SK-N-SH treated with all-trans-retinoic acid at 6 μM for 48 hours (cell line): Measurements from ENCODE around the gene VAMP5.

Experiments used
- ATAC-seq: fragments of 200-7000 bp; cut with Tn5 transposase; 3 replicates; pipeline ENCODE4 v1.9.1; 2020; ENCODE audit warnings: mild to moderate bottlenecking, moderate library complexity
- ARNTL ChIP-seq: fragments of 450-650 bp; formaldehyde crosslinking; IDR thresholded peaks from 2 replicates; pipeline ENCODE4 v1.5.0; 2020; ENCODE audit warnings: low read depth, mild to moderate bottlenecking, moderate library complexity, borderline replicate concordance
- BACH2 ChIP-seq: fragments of 250-450 bp; sonication (Bioruptor Pico); IDR thresholded peaks from 2 replicates; pipeline ENCODE4 v1.9.0; 2021; ENCODE audit warnings: mild to moderate bottlenecking, borderline replicate concordance
- CSDC2 ChIP-seq: fragments of 250-450 bp; sonication (Bioruptor Pico); IDR thresholded peaks from 2 replicates; pipeline ENCODE4 v1.5.0; 2020; ENCODE audit warnings: mild to moderate bottlenecking, moderate library complexity
- GLIS3 ChIP-seq: fragments of 250-450 bp; sonication (Bioruptor Pico); IDR thresholded peaks from 2 replicates; pipeline ENCODE4 v1.5.0; 2020; ENCODE audit warnings: mild to moderate bottlenecking, moderate library complexity
- ISL1 ChIP-seq: fragments of 250-450 bp; sonication (Bioruptor Pico); IDR thresholded peaks from 2 replicates; pipeline ENCODE4 v2.1.2; 2022; ENCODE audit warnings: mild to moderate bottlenecking, moderate library complexity
- OSR1 ChIP-seq: fragments of 250-450 bp; sonication (Bioruptor Pico); IDR thresholded peaks from 2 replicates; pipeline ENCODE4 v1.8.0; 2022; ENCODE audit warnings: moderate library complexity, mild to moderate bottlenecking, inconsistent platforms
- PPARA ChIP-seq: fragments of 250-450 bp; sonication (Bioruptor Pico); IDR thresholded peaks from 2 replicates; pipeline ENCODE4 v1.5.0; 2020; ENCODE audit warnings: mild to moderate bottlenecking, borderline replicate concordance
- RARB ChIP-seq: fragments of 250-450 bp; sonication (Bioruptor Pico); IDR thresholded peaks from 2 replicates; pipeline ENCODE4 v1.8.0; 2021; ENCODE audit warnings: mild to moderate bottlenecking, moderate library complexity
- SNAI2 ChIP-seq: fragments of 250-450 bp; sonication (Bioruptor Pico); IDR thresholded peaks from 2 replicates; pipeline ENCODE4 v1.5.0; 2020; ENCODE audit warnings: mild to moderate bottlenecking, moderate library complexity
- TCF4 ChIP-seq: fragments of 250-450 bp; sonication (Bioruptor Pico); IDR thresholded peaks from 2 replicates; pipeline ENCODE4 v1.8.0; 2021; ENCODE audit warnings: mild to moderate bottlenecking, moderate library complexity, borderline replicate concordance
- TOX ChIP-seq: fragments of 250-450 bp; sonication (Bioruptor Pico); IDR thresholded peaks from 2 replicates; pipeline ENCODE4 v1.8.0; 2021; ENCODE audit warnings: mild to moderate bottlenecking, moderate library complexity, borderline replicate concordance
- ZC3H10 ChIP-seq: fragments of 250-450 bp; sonication (Bioruptor Pico); IDR thresholded peaks from 2 replicates; pipeline ENCODE4 v1.5.1; 2021; ENCODE audit warnings: mild to moderate bottlenecking, moderate library complexity
- ZFP3 ChIP-seq: fragments of 250-450 bp; sonication (Bioruptor Pico); IDR thresholded peaks from 2 replicates; pipeline ENCODE4 v1.5.0; 2020; ENCODE audit warnings: mild to moderate bottlenecking, moderate library complexity
- ZFP30 ChIP-seq: fragments of 450-650 bp; formaldehyde crosslinking; IDR thresholded peaks from 2 replicates; pipeline ENCODE4 v1.5.0; 2022; ENCODE audit warnings: mild to moderate bottlenecking, moderate library complexity
- ZNF565 ChIP-seq: fragments of 450-650 bp; formaldehyde crosslinking; conservative IDR thresholded peaks from 2 replicates; pipeline ENCODE4 v1.5.0; 2020; ENCODE audit warnings: low read depth, mild to moderate bottlenecking, moderate library complexity
- ZNF70 ChIP-seq: fragments of 450-650 bp; formaldehyde crosslinking; IDR thresholded peaks from 2 replicates; pipeline ENCODE4 v1.5.0; 2020; ENCODE audit warnings: mild to moderate bottlenecking, moderate library complexity
- ZNF8 ChIP-seq: fragments of 450-650 bp; formaldehyde crosslinking; IDR thresholded peaks from 2 replicates; pipeline ENCODE4 v1.5.0; 2020; ENCODE audit warnings: mild to moderate bottlenecking, moderate library complexity
- TF ChIP-seq, protein P1 (sequence below): fragments of 250-450 bp; sonication (Bioruptor Pico); IDR thresholded peaks from 2 replicates; pipeline ENCODE4 v1.5.0; 2020; ENCODE audit warnings: mild to moderate bottlenecking, moderate library complexity
- TF ChIP-seq, protein P2 (sequence below): fragments of 250-450 bp; sonication (Bioruptor Pico); IDR thresholded peaks from 2 replicates; pipeline ENCODE4 v1.8.0; 2021; ENCODE audit warnings: low read depth, mild to moderate bottlenecking, moderate library complexity, borderline replicate concordance
- TF ChIP-seq, protein P3 (sequence below): fragments of 250-450 bp; sonication (Bioruptor Pico); IDR thresholded peaks from 2 replicates; pipeline ENCODE4 v1.8.0; 2020; ENCODE audit warnings: mild to moderate bottlenecking, moderate library complexity, borderline replicate concordance

Gene VAMP5

DNA sequence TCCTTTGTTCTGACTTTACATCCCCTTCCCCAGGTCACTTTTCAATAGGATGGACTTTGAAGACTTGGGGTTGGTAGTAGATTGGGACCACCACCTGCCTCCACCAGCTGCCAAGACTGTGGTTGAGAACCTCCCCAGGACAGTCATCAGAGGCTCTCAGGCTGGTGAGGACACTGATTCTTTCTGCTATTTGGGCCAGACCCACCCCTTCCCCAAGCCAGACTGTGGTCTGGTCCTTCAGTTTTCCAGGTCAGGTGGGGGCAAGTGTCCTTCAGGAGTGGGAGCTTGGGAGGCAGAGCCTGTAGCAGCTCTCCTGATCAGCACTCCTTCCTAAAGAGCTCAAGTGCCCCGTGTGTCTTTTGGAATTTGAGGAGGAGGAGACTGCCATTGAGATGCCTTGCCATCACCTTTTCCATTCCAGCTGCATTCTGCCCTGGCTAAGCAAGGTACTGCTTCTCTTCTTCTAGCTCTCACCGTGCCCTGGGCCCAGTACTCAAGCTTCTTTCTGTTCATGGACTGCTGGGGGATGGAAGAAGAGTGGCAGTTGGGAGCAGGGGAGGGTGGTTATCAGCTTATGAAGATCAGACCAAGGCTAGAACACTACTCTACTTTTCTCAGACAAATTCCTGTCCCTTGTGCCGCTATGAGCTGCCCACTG, 12.4 kb downstream of the VAMP5 start:
- TF ChIP-seq ZC3H10 (CRISPR knock-in tag) (no peak), TOX (CRISPR knock-in tag) (no peak), CSDC2 (CRISPR knock-in tag) (no peak), GLIS3 (CRISPR knock-in tag) (no peak), ZNF565 (no peak), ZNF70 (CRISPR knock-in tag) (no peak), SNAI2 (no peak), ARNTL (CRISPR knock-in tag) (no peak), RARB (CRISPR knock-in tag) (no peak), ISL1 (CRISPR knock-in tag) (no peak), PPARA (CRISPR knock-in tag) (no peak), TCF4 (CRISPR knock-in tag) (no peak)
- TF ChIP-seq, protein P1, sequence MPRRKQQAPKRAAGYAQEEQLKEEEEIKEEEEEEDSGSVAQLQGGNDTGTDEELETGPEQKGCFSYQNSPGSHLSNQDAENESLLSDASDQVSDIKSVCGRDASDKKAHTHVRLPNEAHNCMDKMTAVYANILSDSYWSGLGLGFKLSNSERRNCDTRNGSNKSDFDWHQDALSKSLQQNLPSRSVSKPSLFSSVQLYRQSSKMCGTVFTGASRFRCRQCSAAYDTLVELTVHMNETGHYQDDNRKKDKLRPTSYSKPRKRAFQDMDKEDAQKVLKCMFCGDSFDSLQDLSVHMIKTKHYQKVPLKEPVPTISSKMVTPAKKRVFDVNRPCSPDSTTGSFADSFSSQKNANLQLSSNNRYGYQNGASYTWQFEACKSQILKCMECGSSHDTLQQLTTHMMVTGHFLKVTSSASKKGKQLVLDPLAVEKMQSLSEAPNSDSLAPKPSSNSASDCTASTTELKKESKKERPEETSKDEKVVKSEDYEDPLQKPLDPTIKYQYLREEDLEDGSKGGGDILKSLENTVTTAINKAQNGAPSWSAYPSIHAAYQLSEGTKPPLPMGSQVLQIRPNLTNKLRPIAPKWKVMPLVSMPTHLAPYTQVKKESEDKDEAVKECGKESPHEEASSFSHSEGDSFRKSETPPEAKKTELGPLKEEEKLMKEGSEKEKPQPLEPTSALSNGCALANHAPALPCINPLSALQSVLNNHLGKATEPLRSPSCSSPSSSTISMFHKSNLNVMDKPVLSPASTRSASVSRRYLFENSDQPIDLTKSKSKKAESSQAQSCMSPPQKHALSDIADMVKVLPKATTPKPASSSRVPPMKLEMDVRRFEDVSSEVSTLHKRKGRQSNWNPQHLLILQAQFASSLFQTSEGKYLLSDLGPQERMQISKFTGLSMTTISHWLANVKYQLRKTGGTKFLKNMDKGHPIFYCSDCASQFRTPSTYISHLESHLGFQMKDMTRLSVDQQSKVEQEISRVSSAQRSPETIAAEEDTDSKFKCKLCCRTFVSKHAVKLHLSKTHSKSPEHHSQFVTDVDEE (CRISPR knock-in tag) = no peak
- TF ChIP-seq, protein P2, sequence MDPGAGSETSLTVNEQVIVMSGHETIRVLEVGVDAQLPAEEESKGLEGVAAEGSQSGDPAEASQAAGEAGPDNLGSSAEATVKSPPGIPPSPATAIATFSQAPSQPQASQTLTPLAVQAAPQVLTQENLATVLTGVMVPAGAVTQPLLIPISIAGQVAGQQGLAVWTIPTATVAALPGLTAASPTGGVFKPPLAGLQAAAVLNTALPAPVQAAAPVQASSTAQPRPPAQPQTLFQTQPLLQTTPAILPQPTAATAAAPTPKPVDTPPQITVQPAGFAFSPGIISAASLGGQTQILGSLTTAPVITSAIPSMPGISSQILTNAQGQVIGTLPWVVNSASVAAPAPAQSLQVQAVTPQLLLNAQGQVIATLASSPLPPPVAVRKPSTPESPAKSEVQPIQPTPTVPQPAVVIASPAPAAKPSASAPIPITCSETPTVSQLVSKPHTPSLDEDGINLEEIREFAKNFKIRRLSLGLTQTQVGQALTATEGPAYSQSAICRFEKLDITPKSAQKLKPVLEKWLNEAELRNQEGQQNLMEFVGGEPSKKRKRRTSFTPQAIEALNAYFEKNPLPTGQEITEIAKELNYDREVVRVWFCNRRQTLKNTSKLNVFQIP = no peak
- TF ChIP-seq, protein P3, sequence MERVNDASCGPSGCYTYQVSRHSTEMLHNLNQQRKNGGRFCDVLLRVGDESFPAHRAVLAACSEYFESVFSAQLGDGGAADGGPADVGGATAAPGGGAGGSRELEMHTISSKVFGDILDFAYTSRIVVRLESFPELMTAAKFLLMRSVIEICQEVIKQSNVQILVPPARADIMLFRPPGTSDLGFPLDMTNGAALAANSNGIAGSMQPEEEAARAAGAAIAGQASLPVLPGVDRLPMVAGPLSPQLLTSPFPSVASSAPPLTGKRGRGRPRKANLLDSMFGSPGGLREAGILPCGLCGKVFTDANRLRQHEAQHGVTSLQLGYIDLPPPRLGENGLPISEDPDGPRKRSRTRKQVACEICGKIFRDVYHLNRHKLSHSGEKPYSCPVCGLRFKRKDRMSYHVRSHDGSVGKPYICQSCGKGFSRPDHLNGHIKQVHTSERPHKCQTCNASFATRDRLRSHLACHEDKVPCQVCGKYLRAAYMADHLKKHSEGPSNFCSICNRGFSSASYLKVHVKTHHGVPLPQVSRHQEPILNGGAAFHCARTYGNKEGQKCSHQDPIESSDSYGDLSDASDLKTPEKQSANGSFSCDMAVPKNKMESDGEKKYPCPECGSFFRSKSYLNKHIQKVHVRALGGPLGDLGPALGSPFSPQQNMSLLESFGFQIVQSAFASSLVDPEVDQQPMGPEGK = no peak
- no peak for ATAC-seq

DNA sequence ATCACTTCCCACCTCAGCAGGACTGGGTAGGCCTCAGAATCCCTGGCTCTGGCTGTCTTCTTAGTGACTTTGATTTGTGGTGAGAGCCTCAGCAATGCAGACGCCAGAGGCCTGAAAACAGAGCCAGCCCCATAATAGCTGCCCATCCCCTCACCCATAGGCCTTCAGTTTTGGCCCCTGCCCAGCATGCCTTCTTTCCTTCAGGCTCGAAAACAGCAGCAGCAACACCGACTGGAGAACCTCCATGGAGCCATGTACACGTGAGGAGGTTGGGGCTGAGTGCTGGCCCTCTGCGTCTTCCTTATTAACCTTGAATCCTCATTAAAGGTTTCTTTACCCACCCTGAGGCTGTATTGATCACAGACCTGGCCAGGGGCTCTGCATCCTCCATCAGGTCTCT, 13.0 kb downstream of the VAMP5 start:
- TF ChIP-seq BACH2 (CRISPR knock-in tag) (no peak), RARB (CRISPR knock-in tag) (no peak), ZC3H10 (CRISPR knock-in tag) (no peak), ARNTL (CRISPR knock-in tag) (no peak), TCF4 (CRISPR knock-in tag) (no peak), CSDC2 (CRISPR knock-in tag) (no peak), ZFP3 (CRISPR knock-in tag) (no peak)
- ATAC-seq = no peak

DNA sequence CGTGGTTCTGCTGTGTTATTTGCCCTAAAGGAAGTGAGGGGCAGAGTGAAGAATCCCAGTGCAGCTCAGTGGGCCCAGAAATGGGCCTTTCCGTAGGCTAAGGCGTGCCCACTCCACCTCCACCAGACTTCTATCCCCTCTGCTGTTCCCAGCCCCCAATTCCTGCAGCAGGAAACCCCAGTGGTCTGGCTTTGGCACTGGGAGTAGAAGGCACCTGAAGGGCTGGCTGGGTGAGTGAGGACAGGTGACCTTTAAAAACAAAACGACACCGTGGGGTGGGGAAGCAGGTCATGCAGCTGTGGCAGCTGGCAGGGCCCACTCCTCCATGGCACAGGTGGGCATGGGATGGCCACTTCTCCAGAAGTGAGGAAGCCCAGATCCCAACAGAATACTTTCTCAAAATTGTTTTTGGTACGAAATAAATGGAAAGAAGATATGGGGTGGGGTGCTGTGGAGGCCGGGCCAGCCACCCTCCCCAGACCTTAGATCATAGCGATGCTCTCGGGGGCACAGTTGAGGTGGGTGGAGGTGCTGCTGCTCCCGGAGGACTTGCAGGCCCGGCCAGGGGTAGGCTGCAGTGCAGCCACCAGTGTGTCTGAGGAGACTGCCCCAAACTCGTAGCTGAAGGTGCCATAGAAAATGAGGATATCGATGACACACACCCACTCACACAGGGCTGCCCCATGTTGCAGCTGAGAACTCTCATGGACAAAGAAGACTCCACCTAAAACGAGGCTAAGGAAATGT, 14.5 kb downstream of the VAMP5 start:
- ATAC-seq = no peak
- TF ChIP-seq, protein P1 (CRISPR knock-in tag) = no peak
- no peak for TF ChIP-seq TCF4 (CRISPR knock-in tag)
- TF ChIP-seq ZFP30 (CRISPR knock-in tag) = no peak
- no peak for TF ChIP-seq ZC3H10 (CRISPR knock-in tag)
- TF ChIP-seq, protein P2 = no peak
- TF ChIP-seq ARNTL (CRISPR knock-in tag) = no peak
- no peak for TF ChIP-seq ZNF565
- TF ChIP-seq ZNF8 (CRISPR knock-in tag) = no peak
- TF ChIP-seq, protein P3 = no peak
- TF ChIP-seq TOX (CRISPR knock-in tag) = no peak
- TF ChIP-seq ISL1 (CRISPR knock-in tag) = no peak
- TF ChIP-seq OSR1 (CRISPR knock-in tag) = no peak
- no peak for TF ChIP-seq ZFP3 (CRISPR knock-in tag)
- no peak for TF ChIP-seq ZNF70 (CRISPR knock-in tag)
